Raji (cell line): ENCODE data around the gene DNAJB8.

ENCODE experiments used
- POLR2A ChIP-seq: IDR thresholded peaks from 2 replicates; pipeline ENCODE4 v1.6.1; 2011; ENCODE audit warnings: low read depth, low read length, control low read depth; ENCODE audit not compliant: insufficient read depth

DNAJB8 gene

GRCh38 chr3:128466840-128467541 lies at the start of gene DNAJB8:
Gene DNAJB8 (minus strand): TSS chr3:128466890. CDS start chr3:128463245, 3,645 bp downstream.
- no peak for TF ChIP-seq POLR2A

- no peak for TF ChIP-seq POLR2A
Measured at GRCh38 chr3:128515967-128516366, 49.3 kb upstream of the DNAJB8 start.

- TF ChIP-seq POLR2A = no peak
Measured at GRCh38 chr3:128508852-128509251, 42.2 kb upstream of the DNAJB8 start.

GRCh38 chr3:128506754-128507153 lies 40.1 kb upstream of the DNAJB8 start:
- no peak for TF ChIP-seq POLR2A

GRCh38 chr3:128505771-128506170 lies 39.1 kb upstream of the DNAJB8 start:
- no peak for TF ChIP-seq POLR2A

- TF ChIP-seq POLR2A = no peak
Measured at GRCh38 chr3:128504963-128505730, 38.5 kb upstream of the DNAJB8 start.

- no peak for TF ChIP-seq POLR2A
Measured at GRCh38 chr3:128504533-128504915, 37.8 kb upstream of the DNAJB8 start.

- no peak for TF ChIP-seq POLR2A
Measured at GRCh38 chr3:128503751-128504532, 37.3 kb upstream of the DNAJB8 start.

- TF ChIP-seq POLR2A = no peak
Measured at GRCh38 chr3:128503164-128503651, 36.5 kb upstream of the DNAJB8 start.

- no peak for TF ChIP-seq POLR2A
Measured at GRCh38 chr3:128502712-128503111, 36.0 kb upstream of the DNAJB8 start.

GRCh38 chr3:128501431-128501830 lies 34.7 kb upstream of the DNAJB8 start:
- no peak for TF ChIP-seq POLR2A

- TF ChIP-seq POLR2A = no peak
Measured at GRCh38 chr3:128500556-128500955, 33.9 kb upstream of the DNAJB8 start.

GRCh38 chr3:128499724-128500275 lies 33.1 kb upstream of the DNAJB8 start:
- TF ChIP-seq POLR2A = no peak

- TF ChIP-seq POLR2A = no peak
Measured at GRCh38 chr3:128498901-128499530, 32.3 kb upstream of the DNAJB8 start.
